DND-41 (cell line): ENCODE results near the gene NEFH.

Experiments used
- EZH2 ChIP-seq: IDR thresholded peaks from 3 replicates; pipeline ENCODE4 v1.6.1; 2012; ENCODE audit warnings: borderline replicate concordance, low read depth, mild to moderate bottlenecking, moderate library complexity, low read length, inconsistent platforms; ENCODE audit not compliant: severe bottlenecking
- TF ChIP-seq, protein P1 (sequence below): IDR thresholded peaks from 2 replicates; pipeline ENCODE4 v1.5.1; 2012; ENCODE audit warnings: borderline replicate concordance, low read length, moderate library complexity, mild to moderate bottlenecking; ENCODE audit not compliant: poor library complexity, severe bottlenecking; ENCODE audit errors: extremely low read depth

DNA sequence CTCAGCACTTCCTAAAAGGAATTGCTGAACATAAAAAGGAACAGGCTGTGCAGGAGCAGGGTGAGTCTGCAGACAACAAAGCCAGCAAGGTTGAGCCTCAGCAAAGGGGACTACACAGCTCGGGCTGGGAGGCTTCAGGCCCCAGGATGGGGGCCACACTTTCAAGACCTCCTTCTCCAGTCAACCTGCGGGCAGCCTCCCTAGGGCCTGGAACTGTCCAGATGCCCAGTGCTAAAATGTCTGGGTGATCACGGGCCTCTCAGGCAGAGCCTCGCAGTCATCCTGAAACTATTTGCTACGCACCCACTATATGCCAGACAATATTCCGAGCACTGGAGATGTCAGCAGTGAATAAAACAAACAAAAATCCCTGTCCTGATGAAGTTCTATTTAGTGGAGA is 3.9 kb upstream of the NEFH start:
- TF ChIP-seq, protein P1, sequence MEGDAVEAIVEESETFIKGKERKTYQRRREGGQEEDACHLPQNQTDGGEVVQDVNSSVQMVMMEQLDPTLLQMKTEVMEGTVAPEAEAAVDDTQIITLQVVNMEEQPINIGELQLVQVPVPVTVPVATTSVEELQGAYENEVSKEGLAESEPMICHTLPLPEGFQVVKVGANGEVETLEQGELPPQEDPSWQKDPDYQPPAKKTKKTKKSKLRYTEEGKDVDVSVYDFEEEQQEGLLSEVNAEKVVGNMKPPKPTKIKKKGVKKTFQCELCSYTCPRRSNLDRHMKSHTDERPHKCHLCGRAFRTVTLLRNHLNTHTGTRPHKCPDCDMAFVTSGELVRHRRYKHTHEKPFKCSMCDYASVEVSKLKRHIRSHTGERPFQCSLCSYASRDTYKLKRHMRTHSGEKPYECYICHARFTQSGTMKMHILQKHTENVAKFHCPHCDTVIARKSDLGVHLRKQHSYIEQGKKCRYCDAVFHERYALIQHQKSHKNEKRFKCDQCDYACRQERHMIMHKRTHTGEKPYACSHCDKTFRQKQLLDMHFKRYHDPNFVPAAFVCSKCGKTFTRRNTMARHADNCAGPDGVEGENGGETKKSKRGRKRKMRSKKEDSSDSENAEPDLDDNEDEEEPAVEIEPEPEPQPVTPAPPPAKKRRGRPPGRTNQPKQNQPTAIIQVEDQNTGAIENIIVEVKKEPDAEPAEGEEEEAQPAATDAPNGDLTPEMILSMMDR: no peak
- TF ChIP-seq EZH2: no peak
